Ovary (tissue), 9 donors: ENCODE data around the gene VPS13C. TPM values are rescaled to one million over a fixed set of nuclear protein-coding genes. Genes with fewer than 3 reads are reported as not detected.

Source experiments
- DNase-seq, 5 donors: peaks; one replicate each; pipeline ENCODE4 v3.0.0-alpha.2; 2019 to 2020
- H3K27ac ChIP-seq, 2 donors: fragments of 200-600 bp; one replicate each; pipeline versions ENCODE4 v1.5.1 to v1.8.0; 2019 to 2022
- H3K27me3 ChIP-seq: fragments of 200-600 bp; one replicate; pipeline ENCODE4 v1.8.0; 2022
- H3K36me3 ChIP-seq: fragments of 200-600 bp; sonication (generic); one replicate; pipeline ENCODE4 v1.5.1; 2019
- H3K4me1 ChIP-seq: one replicate; pipeline ENCODE4 v1.8.1; 2013; ENCODE audit warnings: mild to moderate bottlenecking, moderate library complexity; ENCODE audit not compliant: insufficient read depth
- H3K4me3 ChIP-seq: fragments of 200-600 bp; sonication (generic); one replicate; pipeline ENCODE4 v1.5.1; 2017
- H3K9me3 ChIP-seq, 2 donors: fragments of 200-600 bp in 1 of 2; sonication (generic) in 1 of 2; one replicate each; pipeline versions ENCODE4 v1.5.1 to v1.8.1; 2013 to 2019; ENCODE audit warnings: mild to moderate bottlenecking in 1 of 2, moderate library complexity in 1 of 2
- CTCF ChIP-seq, 3 donors: fragments of 450-650 bp in 2 of 3; fragments of 200-600 bp in 1 of 3; IDR thresholded peaks; one replicate each; pipeline versions ENCODE4 v1.5.1 to v1.8.0; 2016 to 2022; ENCODE audit warnings: antibody characterized with exemption in 3 of 3, mild to moderate bottlenecking in 1 of 3
- EP300 ChIP-seq: sonication (generic); formaldehyde crosslinking; IDR thresholded peaks from one replicate; pipeline ENCODE4 v1.6.1; 2017; ENCODE audit warnings: antibody characterized with exemption
- POLR2A ChIP-seq: fragments of 450-650 bp; IDR thresholded peaks from one replicate; pipeline ENCODE4 v1.6.1; 2017; ENCODE audit warnings: antibody characterized with exemption, mild to moderate bottlenecking, moderate library complexity
- WGBS, 3 donors: extraction: QIAGEN DNeasy Blood & Tissue Kit in 1 of 3; methylation state at CpG; one replicate each; pipeline versions ENCODE4 v1.1.5 to v1.1.7; 2013 to 2017; 5-methylcytosine and 5-hydroxymethylcytosine counted together
- intact Hi-C, 4 donors: fragments of 100-400 bp; cut with DNase I; formaldehyde crosslinking; loops; one replicate each; pipeline versions ENCODE4 v1.11.0 to v1.15.1; 2022 to 2023
- polyA plus RNA-seq, 2 donors: library from polyadenylated mRNA; stranded (reverse); fragments of 200-250 nt in 1 of 2; fragments of 350-450 nt in 1 of 2; fragmentation: Illumina TruSeq in 1 of 2; extraction: RNeasy Lipid Tissue Mini Kit (QIAGEN cat#74804) in 1 of 2; gene quantifications; one replicate each; pipeline ENCODE4 v1.2.3, GENCODE V29; 2013 to 2014
- total RNA-seq, 7 donors: library from RNA; depleted of rRNA in 2 of 7; stranded (reverse); fragments of >200 nt in 2 of 7; fragmentation: NEBNext Ultra II Directional in 3 of 7; extraction: Animal tissue kit (Norgen Biotek cat#: 25700) in 3 of 7; gene quantifications; one replicate each; pipeline versions ENCODE4 v1.1.0 to v1.2.4, GENCODE V29; 2016 to 2023
- donor health status: DM: no; HTN: no; CAD: no; lungs with moderate emphysema.
- donor health status: DM: no; HTN: no; CAD: no.
- donor health status: Bipolar disorder and iron deficiency.
- donor health status: DM: yes; HTN: yes; CAD: no.
- donor health status: DM: no; HTN: no; CAD: no.
- donor health status: DM: yes; HTN: yes; CAD: no.

VPS13C gene
- total and polyA plus RNA-seq, 9 donors = 19.4 to 78.1 (median 68.4) TPM

GRCh38 chr15:61936528-61937195, 123.6 kb downstream of the VPS13C start:
- 84 to 90% (median 89%) methylated on average over 4 of the region's 4 CpGs for WGBS, 3 donors
- no peaks in the 10 kb centered on the region for H3K9me3 ChIP-seq
- no peak overlapping the region for H3K27ac ChIP-seq
- H3K36me3 ChIP-seq = no peaks in the 10 kb centered on the region
- no peak overlapping the region for H3K4me3 ChIP-seq
- no peak for DNase-seq
- TF ChIP-seq CTCF (IDR thresholded peaks at IDR 0.05) (no peak), EP300 (no peak), POLR2A (no peak)
- H3K27me3 ChIP-seq = no peaks in the 10 kb centered on the region
- no peaks in the 10 kb centered on the region for H3K4me1 ChIP-seq
- intact Hi-C loops = no loop called here

GRCh38 chr15:61935493-61935892, 124.8 kb downstream of the VPS13C start:
- intact Hi-C loops = no loop called here
- no peak overlapping the region for H3K27ac ChIP-seq
- no peaks in the 10 kb centered on the region for H3K4me1 ChIP-seq
- H3K27me3 ChIP-seq = no peaks in the 10 kb centered on the region
- H3K9me3 ChIP-seq = no peaks in the 10 kb centered on the region
- no peak for DNase-seq
- WGBS, 3 donors = 97 to 99% (median 99%) methylated on average over 4 of the region's 4 CpGs
- TF ChIP-seq EP300 (no peak), POLR2A (no peak), CTCF (IDR thresholded peaks at IDR 0.05) (no peak)
- no peak overlapping the region for H3K4me3 ChIP-seq
- no peaks in the 10 kb centered on the region for H3K36me3 ChIP-seq

GRCh38 chr15:61929452-61929851, 130.8 kb downstream of the VPS13C start:
- no peak for DNase-seq
- Histone ChIP-seq H3K36me3 (no peaks in the 10 kb centered on the region), H3K4me3 (no peak overlapping the region), H3K9me3 (no peaks in the 10 kb centered on the region), H3K4me1 (no peaks in the 10 kb centered on the region), H3K27ac (no peak overlapping the region), H3K27me3 (no peaks in the 10 kb centered on the region)
- TF ChIP-seq EP300 = no peak
- TF ChIP-seq POLR2A = no peak
- TF ChIP-seq CTCF (IDR thresholded peaks at IDR 0.05) = no peak
- intact Hi-C loops = no loop called here

DNA sequence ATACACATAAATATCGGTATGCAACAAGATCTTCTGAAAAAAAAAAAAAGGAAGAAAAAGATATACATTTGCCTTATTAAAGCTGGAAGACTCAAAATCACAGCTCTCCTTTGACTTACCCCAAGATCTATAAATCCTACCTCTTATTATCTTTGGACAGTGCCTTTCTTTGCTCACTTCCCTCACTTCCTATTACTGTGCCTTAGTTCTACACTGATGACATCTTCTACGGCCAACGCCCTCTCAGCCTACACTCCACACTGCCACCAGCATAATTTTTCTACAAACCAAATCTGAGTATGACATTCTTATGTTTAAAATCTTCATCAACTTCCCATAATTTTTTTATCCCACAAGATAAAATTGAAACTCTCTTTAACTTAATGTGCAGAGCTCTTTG, 137.1 kb downstream of the VPS13C start:
- 94 to 96% (median 96%) methylated on average over 3 of the region's 3 CpGs for WGBS, 3 donors
- DNase-seq = no peak
- Histone ChIP-seq H3K36me3 (no peaks in the 10 kb centered on the region), H3K27ac (no peak overlapping the region), H3K4me3 (no peak overlapping the region), H3K4me1 (no peaks in the 10 kb centered on the region), H3K27me3 (no peaks in the 10 kb centered on the region), H3K9me3 (no peaks in the 10 kb centered on the region)
- TF ChIP-seq CTCF (IDR thresholded peaks at IDR 0.05) = no peak
- TF ChIP-seq POLR2A = no peak
- intact Hi-C loops = no loop called here
